ENCODE measurements around the gene ACOD1.

GRCh38 chr13:76992548-76993001 is 44.3 kb downstream of the ACOD1 start:
- TF ChIP-seq POLR2AphosphoS5 (IDR thresholded peaks at IDR 0.05; ENCODE audit: low read depth, low read length) (no peak), POLR2A (IDR thresholded peaks at IDR 0.05; ENCODE audit: low read depth, low read length) (no peak), TAF1 (IDR thresholded peaks at IDR 0.05; ENCODE audit: borderline replicate concordance, low read depth, low read length) (no peak)

Measured in GM12892 (cell line).